ENCODE measurements around the gene ZSCAN26.

Gene ZSCAN26
- 6.2 to 9.9 (median 7.4) reads per million in 3 donors for total RNA-seq

DNA sequence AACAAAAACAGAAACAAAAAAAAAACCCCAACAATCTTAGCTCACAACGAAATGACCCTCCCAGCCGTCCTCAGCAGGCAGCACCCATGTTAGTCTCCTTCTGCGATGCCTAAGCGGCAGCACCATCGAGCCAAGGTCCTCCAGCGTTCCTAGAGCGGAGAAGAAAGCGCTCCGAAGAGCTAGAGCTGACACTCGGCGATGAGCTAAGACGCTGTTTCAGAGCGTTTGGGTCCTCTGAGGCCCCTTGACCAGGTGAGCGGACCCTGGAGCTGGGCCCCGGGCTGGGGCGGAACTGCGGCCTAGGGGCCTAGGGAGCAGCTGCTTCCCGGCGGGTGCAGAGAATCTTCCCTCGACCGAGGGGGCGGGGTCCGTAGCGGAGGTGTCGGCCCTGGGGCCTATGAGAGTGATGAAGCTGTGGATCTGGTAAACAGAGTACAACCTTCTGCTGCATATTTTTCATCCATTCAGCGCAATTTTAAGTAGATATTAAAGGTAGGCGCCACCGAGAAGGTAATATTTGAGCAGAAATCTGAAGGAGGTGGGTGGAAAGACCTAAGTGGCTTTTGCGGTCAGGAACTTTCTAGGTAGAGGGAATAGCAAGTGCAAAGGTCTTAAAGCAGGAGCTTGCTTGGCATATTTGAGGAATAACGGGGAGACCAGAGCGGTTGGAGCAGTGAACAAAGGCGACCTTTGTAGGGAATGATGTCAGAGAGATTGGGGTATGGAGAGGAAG, at the start of gene ZSCAN26:
Gene ZSCAN26 (plus strand): TSS at position 182 of the 733 bp plus-strand sequence. CDS start 4,777 bp downstream, outside the sequence.
- H3K4me1 ChIP-seq (ENCODE audit: control insufficient read depth, insufficient read depth, low read length, poor library complexity, severe bottlenecking): peaks cover 10% of the 10 kb centered on the region
- H3K4me3 ChIP-seq (ENCODE audit: insufficient read depth, low read depth, low read length, poor library complexity, severe bottlenecking): peak within 1 kb of the TSS; percentile 73
- DNase-seq: peak; percentile 41 to 70 (median 51)
- no peaks in the 10 kb centered on the region for H3K9me3 ChIP-seq (ENCODE audit: control insufficient read depth, low read length)
- peak within 1 kb of the TSS; percentile 74 for H3K27ac ChIP-seq (ENCODE audit: insufficient read depth, low read length, poor library complexity, severe bottlenecking)
- peaks cover 5% of the 10 kb centered on the region for H3K36me3 ChIP-seq (ENCODE audit: control insufficient read depth, insufficient read depth, low read length)
- H3K27me3 ChIP-seq (replicated peaks; ENCODE audit: control insufficient read depth, insufficient read depth, low read length, poor library complexity, severe bottlenecking): no peaks in the 10 kb centered on the region

DNA sequence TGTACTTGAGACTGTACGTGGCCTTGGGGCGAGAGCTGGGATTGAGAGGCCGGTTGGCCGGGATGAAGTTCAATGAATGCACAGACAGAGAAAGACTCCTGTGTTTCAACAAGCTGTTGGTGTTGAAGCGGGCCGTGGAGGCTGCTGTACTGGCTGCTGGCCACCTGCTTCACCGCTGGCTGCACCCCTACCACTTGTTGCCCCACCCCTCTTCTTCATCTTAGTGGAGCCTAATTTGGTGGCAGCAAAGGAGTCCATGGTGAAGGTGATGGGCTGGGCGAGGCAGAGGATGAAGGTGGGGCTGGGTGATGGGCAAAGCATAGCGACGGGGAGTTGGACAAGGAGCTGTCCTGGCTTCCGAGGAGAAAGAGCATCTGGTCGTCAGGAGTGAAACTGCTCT, 49.1 kb upstream of the ZSCAN26 start:
- H3K9me3 ChIP-seq (ENCODE audit: control insufficient read depth, low read length): no peaks in the 10 kb centered on the region
- H3K4me1 ChIP-seq (ENCODE audit: control insufficient read depth, insufficient read depth, low read length, poor library complexity, severe bottlenecking): peaks cover 4% of the 10 kb centered on the region
- H3K4me3 ChIP-seq (ENCODE audit: insufficient read depth, low read depth, low read length, poor library complexity, severe bottlenecking): no peak overlapping the region
- H3K36me3 ChIP-seq (ENCODE audit: control insufficient read depth, insufficient read depth, low read length): no peaks in the 10 kb centered on the region
- no peak for DNase-seq
- no peak overlapping the region for H3K27ac ChIP-seq (ENCODE audit: insufficient read depth, low read length, poor library complexity, severe bottlenecking)
- peaks cover 54% of the 10 kb centered on the region for H3K27me3 ChIP-seq (replicated peaks; ENCODE audit: control insufficient read depth, insufficient read depth, low read length, poor library complexity, severe bottlenecking)

DNA sequence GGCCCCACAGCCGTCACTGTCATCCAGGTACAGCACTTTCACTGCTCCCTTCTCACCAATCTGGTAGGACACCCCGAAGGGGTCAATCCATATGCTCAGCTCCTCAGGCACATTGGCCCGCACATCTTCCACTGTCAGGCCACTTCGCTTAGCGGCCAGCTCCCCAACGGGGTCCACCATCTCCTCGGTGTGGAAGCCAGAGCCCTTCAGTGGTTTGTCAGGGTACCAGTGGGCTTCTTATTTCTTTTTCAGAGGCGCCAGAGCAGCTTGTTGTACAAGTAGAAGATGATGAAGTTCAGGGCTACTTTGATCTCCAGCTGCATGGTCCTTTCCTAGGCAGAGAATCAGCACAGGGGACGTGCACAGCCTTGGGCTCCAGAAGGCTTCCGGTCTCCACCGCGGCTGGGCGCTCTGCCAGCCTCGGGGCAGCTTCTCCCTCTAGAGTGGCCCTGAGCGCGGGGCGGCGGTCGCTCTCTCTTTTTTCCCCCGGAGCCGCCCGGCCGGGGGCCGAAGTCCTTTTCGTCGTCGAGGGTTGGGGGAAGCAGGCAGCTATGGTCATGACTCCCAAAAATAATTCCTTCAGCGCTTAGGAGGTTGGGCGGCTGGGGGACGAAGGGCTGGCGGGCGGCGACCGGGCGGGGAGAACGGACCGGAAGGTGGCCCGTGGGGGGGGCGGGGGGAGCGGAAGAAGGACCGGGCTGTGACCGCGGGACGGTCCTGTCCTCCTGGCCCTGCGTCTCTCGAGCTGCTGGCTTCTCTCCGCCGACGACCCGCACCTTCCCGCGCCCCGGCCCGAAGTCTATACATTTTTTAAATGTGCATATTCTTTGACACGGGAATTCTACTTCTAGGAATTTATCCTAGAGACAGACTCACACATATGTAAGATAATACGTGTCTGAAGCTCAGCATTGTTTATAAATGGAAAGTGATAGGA, 48.4 kb upstream of the ZSCAN26 start:
- Histone ChIP-seq H3K36me3 (ENCODE audit: control insufficient read depth, insufficient read depth, low read length) (no peaks in the 10 kb centered on the region), H3K27me3 (replicated peaks; ENCODE audit: control insufficient read depth, insufficient read depth, low read length, poor library complexity, severe bottlenecking) (peaks cover 47% of the 10 kb centered on the region), H3K9me3 (ENCODE audit: control insufficient read depth, low read length) (no peaks in the 10 kb centered on the region), H3K27ac (ENCODE audit: insufficient read depth, low read length, poor library complexity, severe bottlenecking) (no peak overlapping the region), H3K4me1 (ENCODE audit: control insufficient read depth, insufficient read depth, low read length, poor library complexity, severe bottlenecking) (peaks cover 4% of the 10 kb centered on the region), H3K4me3 (ENCODE audit: insufficient read depth, low read depth, low read length, poor library complexity, severe bottlenecking) (peak overlapping the region; percentile 39)
- DNase-seq: no peak

DNA sequence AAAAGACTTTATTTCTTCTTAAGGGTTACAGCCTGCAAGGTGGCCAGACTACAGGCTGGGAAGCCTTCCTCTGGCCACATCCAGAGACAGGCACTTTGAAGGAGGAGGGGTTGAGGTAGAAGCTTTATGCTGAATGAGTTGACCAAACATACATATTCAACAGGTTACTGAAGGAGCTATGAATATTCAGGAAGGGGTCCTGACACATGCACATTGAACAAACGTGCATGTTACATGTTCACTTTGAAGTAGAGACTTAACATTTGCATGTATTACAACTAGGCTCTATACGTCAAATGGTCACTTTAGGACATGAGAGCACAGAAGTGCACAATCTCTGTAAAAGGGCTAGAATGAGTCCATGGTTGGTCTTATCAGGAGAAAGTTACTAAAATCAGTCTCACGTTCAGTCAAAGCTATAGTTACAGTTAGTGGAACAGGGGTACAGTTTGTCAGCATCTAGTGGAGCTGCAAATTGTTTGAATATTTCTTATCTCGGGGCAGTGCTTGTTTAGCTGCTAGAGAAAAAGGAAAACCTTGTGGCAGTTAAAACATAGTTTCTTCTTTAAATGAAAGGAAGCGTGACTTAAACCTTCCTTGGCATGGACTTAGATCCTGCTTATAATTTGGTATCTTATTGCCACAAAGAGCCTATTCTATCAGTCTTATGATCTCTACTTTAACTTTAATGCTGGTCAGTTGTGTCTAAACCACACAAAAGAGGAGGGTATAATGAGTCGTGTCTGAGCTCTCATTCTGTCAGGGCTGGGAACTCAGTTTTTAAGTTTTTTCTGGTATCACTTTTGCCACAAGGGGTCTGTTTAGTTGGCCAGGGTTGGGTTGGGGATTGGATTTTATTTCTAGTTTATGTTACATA, 46.4 kb upstream of the ZSCAN26 start:
- Histone ChIP-seq H3K27me3 (replicated peaks; ENCODE audit: control insufficient read depth, insufficient read depth, low read length, poor library complexity, severe bottlenecking) (peaks cover 50% of the 10 kb centered on the region), H3K4me3 (ENCODE audit: insufficient read depth, low read depth, low read length, poor library complexity, severe bottlenecking) (no peak overlapping the region), H3K27ac (ENCODE audit: insufficient read depth, low read length, poor library complexity, severe bottlenecking) (no peak overlapping the region), H3K36me3 (ENCODE audit: control insufficient read depth, insufficient read depth, low read length) (no peaks in the 10 kb centered on the region), H3K9me3 (ENCODE audit: control insufficient read depth, low read length) (no peaks in the 10 kb centered on the region), H3K4me1 (ENCODE audit: control insufficient read depth, insufficient read depth, low read length, poor library complexity, severe bottlenecking) (peaks cover 11% of the 10 kb centered on the region)
- DNase-seq: no peak

DNA sequence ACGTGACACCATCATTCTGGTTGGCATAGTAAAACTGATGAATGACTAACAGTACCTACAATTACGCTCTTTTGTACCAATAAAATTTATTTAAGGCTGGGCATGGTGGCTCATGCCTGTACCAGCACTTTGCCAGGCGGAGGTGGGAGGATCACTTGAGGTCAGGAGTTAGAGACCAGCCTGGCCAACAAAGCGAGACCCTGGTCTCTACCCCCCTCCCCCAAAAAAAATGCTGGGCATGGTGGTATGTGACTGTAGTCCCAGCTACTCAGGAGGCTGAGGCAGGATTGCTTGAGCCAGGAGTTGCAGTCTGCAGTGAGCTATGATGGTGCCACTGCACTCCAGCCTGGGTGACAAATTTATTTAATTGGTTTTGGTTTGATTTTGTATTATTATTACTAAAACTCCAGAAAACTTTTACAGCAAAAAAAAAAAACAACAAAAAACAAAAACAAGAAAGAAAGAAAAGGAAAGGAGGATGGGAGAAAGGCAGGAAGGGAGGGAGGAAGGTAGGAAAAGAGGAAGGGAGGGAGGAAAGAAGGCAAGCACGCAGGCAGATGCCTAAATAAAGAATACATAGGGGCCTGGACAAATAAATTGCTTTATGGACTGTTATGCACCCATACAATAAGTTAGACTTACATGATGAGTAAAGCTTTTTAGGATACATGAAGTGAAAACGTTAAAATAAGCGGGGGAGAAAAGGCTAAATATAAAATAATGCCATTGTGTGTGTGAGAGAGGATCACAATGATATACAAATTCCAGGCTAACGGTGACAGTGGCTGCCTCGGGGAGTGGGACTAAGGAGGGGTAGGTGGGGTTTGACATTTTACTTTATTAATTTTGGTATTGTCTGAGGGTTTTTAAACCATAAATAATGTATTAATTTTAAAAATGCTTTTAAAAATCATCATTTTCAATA, 42.5 kb upstream of the ZSCAN26 start:
- DNase-seq: no peak
- Histone ChIP-seq H3K9me3 (ENCODE audit: control insufficient read depth, low read length) (no peaks in the 10 kb centered on the region), H3K4me3 (ENCODE audit: insufficient read depth, low read depth, low read length, poor library complexity, severe bottlenecking) (peak overlapping the region; percentile 76), H3K36me3 (ENCODE audit: control insufficient read depth, insufficient read depth, low read length) (no peaks in the 10 kb centered on the region), H3K27me3 (replicated peaks; ENCODE audit: control insufficient read depth, insufficient read depth, low read length, poor library complexity, severe bottlenecking) (peaks cover 26% of the 10 kb centered on the region), H3K4me1 (ENCODE audit: control insufficient read depth, insufficient read depth, low read length, poor library complexity, severe bottlenecking) (peaks cover 11% of the 10 kb centered on the region), H3K27ac (ENCODE audit: insufficient read depth, low read length, poor library complexity, severe bottlenecking) (no peak overlapping the region)

DNA sequence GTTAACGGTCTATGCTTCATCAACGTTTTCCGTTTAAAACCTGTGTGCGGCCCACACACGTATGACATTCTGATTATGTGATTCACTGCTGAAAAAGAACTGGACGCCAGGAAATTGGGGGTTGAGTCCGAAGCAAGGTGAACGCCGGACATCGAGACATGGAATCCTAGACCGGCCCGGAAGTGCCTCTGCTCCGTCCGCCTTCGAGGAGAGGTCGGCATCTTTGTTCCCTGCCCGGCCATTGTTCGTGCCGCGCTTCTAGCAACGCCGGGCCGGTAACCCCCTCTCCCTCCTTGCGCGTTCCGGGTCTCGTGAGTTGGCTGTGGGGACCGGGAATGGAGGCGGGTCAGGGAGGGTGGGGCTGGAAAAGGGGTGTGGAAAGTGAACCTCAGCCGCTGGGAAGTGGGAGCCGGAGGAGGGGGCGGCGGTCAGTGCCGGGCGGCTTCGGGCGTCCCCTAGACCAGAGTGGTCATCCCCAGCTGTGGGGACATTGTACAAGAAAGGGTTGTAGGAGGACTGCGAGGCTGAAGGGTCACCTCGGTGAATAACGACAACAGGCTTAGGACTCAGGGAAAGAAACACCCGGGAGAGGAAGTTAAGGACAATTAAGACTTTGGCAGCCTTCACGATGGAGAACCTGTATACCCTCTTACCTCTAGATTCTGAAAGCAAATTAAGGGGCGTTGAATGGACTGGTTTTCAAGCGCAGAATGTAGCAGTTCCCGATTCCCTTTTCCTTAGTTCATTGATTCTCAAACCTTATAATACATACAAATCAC, 41.7 kb upstream of the ZSCAN26 start, which contains the start of gene ZSCAN9:
Gene ZSCAN9 (plus strand): TSS at position 220 of the 779 bp plus-strand sequence. CDS start 1,810 bp downstream, outside the sequence.
- H3K36me3 ChIP-seq (ENCODE audit: control insufficient read depth, insufficient read depth, low read length): no peaks in the 10 kb centered on the region
- no peaks in the 10 kb centered on the region for H3K9me3 ChIP-seq (ENCODE audit: control insufficient read depth, low read length)
- peak within 1 kb of the TSS; percentile 76 for H3K4me3 ChIP-seq (ENCODE audit: insufficient read depth, low read depth, low read length, poor library complexity, severe bottlenecking)
- H3K4me1 ChIP-seq (ENCODE audit: control insufficient read depth, insufficient read depth, low read length, poor library complexity, severe bottlenecking): peaks cover 11% of the 10 kb centered on the region
- peaks cover 22% of the 10 kb centered on the region for H3K27me3 ChIP-seq (replicated peaks; ENCODE audit: control insufficient read depth, insufficient read depth, low read length, poor library complexity, severe bottlenecking)
- no peak within 1 kb of the TSS for H3K27ac ChIP-seq (ENCODE audit: insufficient read depth, low read length, poor library complexity, severe bottlenecking)
- DNase-seq: no peak

DNA sequence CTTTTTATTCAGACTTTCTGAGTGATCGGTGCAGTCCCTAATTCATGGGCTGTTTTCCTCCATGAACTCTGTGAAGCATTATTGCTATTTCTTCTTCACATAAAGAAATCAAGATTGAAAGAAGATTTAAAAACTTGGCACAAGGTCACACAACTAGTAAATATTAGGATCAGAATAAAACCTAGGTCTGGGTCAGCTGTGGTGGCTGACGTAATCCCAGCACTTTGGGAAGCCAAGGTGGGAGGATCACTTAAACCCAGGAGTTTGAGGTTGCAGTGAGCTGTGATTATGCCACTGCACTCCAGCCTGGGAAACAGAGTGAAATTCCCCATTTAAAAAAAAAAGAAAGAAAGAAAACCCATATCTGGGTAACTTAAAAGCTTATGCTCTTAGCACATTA, 40.5 kb upstream of the ZSCAN26 start:
- no peak overlapping the region for H3K27ac ChIP-seq (ENCODE audit: insufficient read depth, low read length, poor library complexity, severe bottlenecking)
- no peak overlapping the region for H3K4me3 ChIP-seq (ENCODE audit: insufficient read depth, low read depth, low read length, poor library complexity, severe bottlenecking)
- no peaks in the 10 kb centered on the region for H3K36me3 ChIP-seq (ENCODE audit: control insufficient read depth, insufficient read depth, low read length)
- peaks cover 11% of the 10 kb centered on the region for H3K27me3 ChIP-seq (replicated peaks; ENCODE audit: control insufficient read depth, insufficient read depth, low read length, poor library complexity, severe bottlenecking)
- H3K9me3 ChIP-seq (ENCODE audit: control insufficient read depth, low read length): no peaks in the 10 kb centered on the region
- peaks cover 11% of the 10 kb centered on the region for H3K4me1 ChIP-seq (ENCODE audit: control insufficient read depth, insufficient read depth, low read length, poor library complexity, severe bottlenecking)
- no peak for DNase-seq

DNA sequence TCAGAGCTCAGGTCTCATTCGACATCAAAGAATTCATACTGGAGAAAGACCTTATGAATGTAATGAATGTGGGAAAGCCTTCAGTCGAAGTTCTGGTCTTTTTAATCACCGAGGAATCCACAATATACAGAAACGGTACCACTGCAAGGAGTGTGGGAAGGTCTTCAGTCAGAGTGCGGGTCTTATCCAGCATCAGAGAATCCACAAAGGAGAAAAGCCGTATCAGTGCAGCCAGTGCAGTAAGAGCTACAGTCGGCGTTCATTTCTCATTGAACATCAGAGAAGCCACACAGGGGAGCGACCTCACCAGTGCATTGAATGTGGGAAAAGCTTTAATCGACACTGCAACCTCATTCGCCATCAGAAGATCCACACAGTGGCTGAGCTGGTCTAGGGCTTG, 34.2 kb upstream of the ZSCAN26 start:
- no peaks in the 10 kb centered on the region for H3K4me1 ChIP-seq (ENCODE audit: control insufficient read depth, insufficient read depth, low read length, poor library complexity, severe bottlenecking)
- DNase-seq: no peak
- no peaks in the 10 kb centered on the region for H3K9me3 ChIP-seq (ENCODE audit: control insufficient read depth, low read length)
- no peak overlapping the region for H3K27ac ChIP-seq (ENCODE audit: insufficient read depth, low read length, poor library complexity, severe bottlenecking)
- no peaks in the 10 kb centered on the region for H3K36me3 ChIP-seq (ENCODE audit: control insufficient read depth, insufficient read depth, low read length)
- H3K27me3 ChIP-seq (replicated peaks; ENCODE audit: control insufficient read depth, insufficient read depth, low read length, poor library complexity, severe bottlenecking): no peaks in the 10 kb centered on the region
- no peak overlapping the region for H3K4me3 ChIP-seq (ENCODE audit: insufficient read depth, low read depth, low read length, poor library complexity, severe bottlenecking)
